GM19240 (cell line): Measurements from ENCODE around the gene LIN7C.
"Not testable (repeated sequence)": the region's sequence is repeated elsewhere in the genome, so short reads cannot be mapped to it uniquely, and the experiment has no call there.

ENCODE experiments used
- DNase-seq: peaks from one replicate; pipeline ENCODE4 v3.0.0; 2011; ENCODE audit warnings: low spot score; ENCODE audit not compliant: insufficient read length

The LIN7C gene

DNA sequence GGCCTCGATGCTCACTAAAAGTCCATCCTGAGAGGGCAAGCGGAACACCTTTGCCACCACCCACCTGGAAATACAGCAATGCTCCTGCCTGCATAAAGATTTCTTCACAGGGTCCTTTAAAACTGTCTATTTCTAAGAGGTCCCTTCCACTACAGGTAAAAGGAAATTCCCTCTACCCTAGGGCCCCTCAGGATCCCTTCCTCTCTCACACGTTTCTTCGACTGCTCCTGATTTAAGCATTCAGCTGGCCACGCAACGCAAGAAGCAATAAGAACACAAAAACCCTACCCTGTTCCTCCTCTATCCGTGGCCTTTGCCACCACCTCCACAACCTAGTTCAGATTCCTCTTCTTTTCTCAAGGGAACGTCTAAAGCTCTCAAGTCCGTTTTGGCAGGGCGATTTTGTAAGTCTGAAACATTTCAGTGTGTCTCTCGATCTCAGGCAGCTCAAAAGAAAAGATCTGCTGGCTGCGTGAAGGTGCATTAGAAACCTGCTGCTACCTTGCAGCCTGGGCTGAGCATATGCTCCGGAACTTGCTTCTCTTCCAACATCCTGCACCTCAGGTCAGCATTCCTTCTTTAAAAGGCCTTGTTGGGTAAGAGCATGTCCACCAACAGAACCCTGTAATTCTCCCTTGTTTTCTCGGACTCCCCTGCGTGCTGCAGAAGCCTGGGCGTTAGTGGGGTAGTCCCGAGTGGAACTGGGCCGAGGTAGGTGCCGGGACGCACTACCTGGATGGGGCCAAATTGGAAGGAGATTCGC is 35.6 kb downstream of the LIN7C start:
- DNase-seq, result no peak

DNA sequence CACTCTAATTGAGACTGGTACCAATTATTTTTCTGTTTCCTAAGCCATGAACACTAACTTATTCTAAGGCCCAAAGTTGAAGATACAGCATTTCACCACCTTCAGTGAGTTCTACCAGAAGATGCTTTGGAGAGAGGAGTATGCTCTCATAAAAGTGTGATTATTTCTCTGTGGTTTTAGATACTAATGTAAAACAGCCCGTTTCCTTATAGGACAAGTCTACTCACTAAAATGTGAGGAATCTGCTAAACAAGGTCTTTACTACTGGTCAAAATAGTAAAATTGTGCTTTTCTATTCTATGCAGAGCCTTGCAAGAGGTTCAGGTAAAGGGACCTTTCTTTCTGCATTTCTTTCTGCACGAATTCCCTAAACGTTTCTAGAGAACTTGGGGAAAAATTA is 36.4 kb downstream of the LIN7C start:
- no peak for DNase-seq

DNA sequence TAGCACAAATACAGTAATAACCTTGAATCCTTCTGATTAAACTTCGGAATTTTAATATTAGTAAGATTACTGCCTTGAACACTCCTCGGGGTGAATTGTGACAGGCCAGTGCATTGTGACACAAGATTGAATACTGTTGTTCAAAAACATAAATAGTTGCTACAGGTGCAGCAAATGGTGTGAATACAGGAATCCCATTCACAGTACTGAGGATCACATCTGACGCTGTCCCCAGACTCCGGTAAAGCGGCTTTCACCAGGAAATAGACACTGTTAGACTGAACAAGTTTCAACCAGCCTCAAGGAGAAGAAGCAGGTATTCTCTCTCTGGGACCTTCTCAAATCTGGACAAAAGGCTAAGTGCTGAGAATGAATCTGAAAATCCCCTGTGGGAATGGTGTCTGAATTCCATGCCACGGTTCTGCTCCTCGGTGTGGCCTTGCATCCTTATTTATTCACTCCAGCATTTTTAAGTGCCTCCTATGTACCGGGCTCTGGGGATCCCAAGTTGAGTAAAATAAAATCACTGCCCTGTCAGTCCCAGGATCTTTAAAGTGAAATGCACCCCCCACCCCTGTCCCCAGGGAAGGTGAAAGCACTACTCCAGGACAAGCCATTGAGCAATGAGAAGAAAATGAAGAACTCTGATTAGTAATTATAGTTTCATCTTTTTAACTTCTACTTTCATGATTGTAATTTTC is 37.4 kb downstream of the LIN7C start:
- DNase-seq, result no peak

DNA sequence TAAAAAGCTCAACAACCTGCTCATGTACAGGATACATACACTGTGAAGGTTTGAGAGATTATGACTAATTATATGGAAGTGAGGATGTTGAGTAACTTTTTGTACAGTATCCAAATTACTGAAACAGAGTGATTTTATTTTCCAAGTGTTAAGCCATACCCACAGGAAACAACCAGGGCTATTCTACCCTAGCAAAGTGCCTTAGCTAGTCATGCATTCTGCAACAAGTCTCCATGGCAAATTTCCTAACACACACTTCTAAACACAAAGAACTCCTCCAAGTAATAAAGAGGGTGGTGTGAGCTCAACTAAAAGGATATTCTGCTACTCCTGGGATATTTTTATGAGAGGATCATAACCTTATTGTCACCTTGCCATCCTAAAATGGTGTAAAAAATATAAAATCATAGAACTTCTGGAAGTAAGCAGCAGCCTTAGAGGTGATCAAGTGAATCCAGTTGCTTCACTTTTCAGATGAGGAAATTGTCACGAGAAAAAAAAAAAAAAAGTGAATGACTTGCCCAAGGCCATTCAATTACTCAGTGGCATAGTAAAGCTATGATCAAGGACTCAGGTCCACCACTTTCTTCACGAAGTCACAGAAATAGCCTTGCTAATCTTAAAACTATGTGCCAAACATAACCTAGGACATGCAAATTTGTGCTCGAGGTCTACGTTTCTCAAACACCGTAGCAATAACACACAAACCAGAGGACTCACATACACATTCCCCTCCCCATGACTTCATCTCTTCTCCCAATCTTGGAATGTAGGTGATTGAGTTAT is 38.2 kb downstream of the LIN7C start:
- no peak for DNase-seq

DNA sequence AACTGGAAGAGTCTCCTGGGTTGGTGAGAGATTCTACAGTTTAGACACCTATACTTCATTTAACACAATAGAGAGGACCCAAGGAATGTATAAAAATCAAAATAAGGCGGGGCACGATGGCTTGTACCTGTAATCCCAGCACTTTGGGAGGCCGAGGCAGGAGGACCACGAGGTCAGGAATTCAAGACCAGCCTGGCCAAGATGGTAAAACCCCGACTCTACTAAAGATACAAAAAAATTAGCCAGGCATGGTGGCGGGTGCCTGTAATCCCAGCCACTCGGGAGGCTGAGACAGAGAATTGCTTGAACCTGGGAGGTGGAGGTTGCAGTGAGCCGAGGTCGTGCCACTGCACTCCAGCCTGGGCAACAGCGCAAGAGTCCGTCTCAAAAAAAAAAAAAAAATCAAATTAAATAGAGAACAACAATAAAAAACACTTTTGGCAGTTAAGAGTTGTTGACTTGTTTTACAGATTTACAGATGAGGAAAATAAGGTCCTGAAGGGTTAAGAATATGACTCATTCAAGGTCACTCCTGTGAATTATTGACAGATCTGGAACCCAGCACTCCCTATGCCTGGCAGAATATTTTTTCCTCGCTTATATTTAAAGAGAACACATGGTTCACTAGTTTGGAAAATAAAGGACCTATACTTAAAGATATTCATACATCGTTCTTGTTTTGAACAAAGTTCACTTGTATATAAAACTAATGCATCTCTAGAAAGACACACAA is 39.2 kb downstream of the LIN7C start:
- DNase-seq, result no peak

DNA sequence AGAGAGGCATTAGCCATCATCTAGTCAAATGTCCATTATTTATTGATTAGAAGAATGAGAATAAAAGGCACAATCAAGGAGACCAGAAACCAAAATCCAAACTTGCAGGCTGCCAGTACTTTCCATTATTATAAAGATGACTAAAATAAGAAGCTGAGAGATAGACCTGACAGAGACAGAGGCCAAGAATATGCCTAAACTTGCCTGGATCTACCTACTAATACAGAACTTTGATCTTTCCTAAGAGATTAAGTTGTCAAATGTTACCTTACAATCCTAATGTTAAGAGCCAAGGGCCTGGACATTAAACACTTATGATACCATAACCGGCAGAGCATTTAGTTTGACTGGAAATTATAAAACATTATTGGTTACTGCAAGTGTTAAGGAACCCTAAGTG is 40.2 kb downstream of the LIN7C start:
- DNase-seq, result no peak

DNA sequence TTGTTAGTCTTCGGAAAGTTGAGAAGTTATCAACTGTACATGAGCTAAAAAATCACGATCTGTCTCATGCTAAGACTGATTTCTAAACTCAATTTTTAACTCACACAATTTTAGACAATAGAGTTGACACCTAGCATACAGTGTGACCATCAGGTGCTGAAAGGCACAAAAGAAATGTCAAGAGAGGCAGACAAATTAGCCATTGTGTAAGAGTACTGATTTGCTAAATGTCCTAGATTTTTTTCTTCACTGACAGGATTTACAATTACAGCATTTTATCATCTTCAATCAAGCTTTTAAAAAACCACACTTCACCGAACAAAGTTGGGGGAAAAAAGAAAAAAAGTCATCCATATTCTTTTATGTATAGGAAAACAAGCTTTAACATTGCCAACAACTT is 40.9 kb downstream of the LIN7C start:
- DNase-seq, result no peak

DNA sequence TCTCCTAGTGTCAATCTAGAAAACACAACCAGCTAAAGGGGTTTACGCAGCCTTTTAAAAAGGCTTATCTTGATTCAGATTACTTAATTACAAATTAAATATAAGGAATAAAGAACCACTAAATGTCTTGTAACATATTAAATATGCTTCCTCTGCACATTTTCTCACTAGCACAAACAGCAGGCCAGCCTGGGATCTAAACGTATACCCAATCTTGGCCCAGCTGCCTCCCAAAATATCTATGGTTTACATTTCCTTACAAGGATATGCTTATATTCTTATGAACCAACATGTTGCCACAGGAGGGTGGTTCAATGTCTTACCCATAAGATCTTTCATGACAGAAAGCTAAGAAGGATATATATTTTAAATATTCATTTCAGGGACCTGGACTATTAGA is 41.7 kb downstream of the LIN7C start:
- DNase-seq, result no peak

DNA sequence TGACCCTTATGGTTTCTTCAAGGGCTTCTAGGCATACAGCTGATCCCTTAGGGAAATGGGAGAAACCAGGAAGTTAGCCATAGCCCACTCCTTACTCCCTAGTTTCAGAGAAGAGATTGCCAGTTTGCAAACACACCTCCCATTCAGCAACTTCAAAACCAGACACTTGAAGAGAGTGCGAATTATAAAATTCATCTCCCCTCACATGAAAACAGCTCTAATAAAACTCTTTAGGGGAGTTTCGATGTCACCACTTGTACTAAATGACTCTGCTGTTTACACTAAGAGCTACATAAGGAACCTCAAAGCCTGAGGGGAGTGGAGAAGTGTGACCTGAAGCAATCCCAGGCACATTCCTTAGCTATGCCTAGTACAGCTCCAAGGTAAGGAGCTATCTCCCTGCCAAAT is 42.3 kb downstream of the LIN7C start:
- DNase-seq, result no peak

DNA sequence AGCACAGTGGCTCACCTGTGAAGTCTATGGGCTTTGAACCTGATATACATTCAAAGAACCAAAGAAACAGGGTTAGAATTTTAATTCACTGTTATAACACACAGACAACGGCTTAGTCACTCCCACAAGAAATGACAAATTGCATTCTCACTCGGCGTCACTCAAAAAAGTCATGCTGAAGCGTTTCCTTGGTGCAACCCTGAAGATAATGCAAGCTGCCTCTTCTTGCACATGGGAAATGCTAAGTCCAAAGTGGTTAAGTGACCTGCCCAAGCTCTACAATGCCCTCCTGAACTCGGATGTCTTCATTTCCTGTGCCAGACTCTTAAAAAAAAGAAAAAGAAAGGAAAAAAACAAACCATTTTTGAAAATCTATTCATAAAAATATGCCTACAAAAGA is 44.0 kb downstream of the LIN7C start:
- DNase-seq, result no peak

DNA sequence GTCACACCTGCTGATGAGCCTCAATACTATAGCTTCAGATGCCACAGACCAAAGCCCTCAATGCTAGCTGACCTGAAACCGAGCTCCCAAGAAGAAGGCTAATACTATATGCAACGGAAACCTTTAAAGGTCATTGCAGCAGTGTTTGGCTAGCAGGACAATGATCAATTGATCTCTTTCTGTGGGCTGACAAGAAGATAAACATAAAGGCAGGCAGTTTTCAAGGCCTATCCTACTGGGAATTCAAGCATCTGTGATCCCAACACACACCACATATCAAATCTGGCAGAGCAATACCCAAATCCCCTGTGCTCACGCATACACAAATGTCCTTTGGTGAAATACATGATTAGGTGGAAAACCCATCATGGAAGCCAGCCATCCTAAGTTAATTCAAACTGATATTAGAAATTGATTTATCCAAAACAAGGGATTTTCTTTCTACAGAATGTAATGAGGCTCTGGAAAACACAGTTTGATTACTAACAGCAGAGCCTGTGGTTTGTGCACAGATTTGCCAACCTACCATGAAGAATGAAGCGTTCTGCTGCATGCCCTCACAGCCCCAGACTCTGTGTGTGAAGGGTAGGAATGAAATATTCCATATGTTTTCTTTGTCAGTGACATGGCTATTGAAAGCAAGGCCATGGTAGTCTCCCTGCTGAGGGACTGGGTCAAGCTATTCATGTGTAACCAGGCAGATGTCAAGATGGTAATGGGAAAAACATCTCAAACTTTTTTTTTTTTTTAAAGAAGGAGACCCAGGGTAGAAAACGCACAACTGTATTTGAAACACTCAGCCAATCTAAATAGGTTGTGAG is 46.2 kb downstream of the LIN7C start:
- DNase-seq, result no peak

DNA sequence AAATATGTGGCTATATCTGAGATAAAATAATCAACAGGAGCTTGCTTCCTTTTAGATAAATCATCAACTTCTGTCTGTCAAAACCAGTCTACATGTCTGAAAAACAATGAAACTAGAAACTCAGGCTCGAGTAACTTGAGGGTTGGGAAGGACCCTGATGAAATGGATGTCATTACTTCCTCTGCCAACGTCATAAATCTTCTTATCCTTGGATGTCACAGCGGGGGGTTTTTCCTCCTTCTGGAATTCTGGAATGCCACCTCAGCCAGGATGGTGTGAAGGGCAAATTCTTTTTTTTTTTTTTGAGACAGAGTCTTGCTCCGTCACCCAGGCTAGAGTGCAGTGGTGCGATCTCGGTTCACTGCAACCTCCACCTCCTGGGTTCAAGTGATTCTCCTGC is 47.4 kb downstream of the LIN7C start:
- no peak for DNase-seq

DNA sequence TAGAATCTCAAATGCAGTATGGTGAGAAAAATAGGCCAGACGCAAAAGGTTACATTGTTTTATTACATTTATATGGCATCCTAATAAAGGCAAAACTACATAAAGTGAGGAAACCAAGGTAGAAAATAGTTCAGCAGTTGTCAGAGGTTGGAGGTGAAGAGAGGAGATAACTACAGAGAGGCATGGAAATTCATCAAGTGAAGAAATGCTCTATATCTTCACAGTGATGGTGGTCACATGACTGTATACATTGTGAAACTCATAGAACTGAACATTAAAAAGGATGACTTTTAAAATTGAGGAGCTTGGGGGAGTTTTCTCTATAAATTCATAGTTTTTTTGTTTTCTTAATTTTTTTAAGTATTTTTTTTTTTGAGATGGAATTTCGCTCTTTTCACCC is 48.4 kb downstream of the LIN7C start:
- DNase-seq, result no peak

DNA sequence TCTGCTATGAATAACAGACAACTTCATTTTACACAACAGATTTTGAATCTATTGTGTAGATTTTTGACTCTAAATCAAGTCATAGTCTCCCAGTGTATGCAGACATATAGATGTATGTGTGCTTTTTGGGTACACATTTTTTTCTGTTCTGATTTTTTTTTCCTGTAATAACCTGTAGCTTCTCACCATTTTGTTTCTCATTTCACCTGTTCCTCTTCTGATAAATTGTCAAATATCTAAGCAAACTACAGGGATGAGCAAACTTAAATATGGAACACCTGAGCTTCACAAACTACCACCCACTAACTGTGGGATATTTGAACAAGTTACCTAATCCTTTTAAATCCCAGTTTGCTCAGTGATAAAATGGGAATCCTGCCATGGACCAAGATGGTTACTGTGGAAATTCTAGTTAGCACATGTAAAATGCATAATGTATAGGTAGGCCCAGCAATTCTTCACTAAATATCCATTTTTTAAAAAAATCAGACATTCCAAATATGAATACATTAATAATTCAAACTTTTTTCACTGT is 49.7 kb downstream of the LIN7C start:
- no peak for DNase-seq

DNA sequence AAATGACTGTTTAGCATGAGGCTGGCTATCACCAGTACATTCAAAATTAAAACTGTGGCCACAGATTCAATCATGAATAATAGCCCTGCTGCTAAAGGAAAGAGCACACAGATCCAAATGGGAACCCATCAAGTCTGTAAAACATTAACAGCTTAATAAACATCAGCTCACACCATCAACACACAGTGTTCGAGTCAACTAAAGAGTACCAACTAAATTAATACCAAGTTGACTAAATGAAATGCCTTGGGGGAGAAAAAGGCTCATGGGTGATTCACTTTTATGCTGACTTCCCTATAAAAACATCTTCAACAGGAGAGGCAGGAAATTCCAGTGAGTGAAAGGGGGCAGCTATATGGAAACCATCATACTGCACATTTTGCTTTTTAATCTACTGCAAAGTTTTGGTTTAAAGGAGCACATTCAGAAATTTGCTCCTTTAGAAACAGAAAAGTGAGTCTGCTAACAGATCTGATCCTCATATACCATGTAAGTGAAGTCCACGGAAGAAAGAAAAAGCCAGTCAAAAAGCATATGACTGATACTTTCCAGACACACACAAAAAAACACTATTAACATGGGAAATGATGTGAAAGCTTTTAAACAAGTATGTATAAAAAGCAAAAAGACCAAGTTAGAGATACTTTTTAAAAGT is 50.3 kb downstream of the LIN7C start:
- DNase-seq, result no peak

DNA sequence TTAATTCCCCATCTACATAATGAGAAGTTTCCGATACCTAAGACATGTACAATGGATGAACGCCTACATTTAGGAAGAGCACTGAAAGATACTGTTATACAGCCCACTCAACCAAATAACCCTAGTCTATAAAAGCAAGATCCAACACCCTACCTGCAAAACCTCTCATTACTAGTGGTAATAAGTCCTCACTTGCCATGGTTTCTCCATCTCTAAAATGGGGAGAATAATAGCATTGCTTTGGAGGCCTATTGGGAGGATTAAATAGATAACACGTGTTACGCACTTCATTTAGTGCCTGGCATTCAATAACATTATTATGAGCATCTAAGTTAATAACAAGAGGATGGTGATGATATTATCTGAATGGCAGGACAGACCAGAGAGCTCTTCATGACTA is 50.9 kb downstream of the LIN7C start:
- DNase-seq, result no peak

DNA sequence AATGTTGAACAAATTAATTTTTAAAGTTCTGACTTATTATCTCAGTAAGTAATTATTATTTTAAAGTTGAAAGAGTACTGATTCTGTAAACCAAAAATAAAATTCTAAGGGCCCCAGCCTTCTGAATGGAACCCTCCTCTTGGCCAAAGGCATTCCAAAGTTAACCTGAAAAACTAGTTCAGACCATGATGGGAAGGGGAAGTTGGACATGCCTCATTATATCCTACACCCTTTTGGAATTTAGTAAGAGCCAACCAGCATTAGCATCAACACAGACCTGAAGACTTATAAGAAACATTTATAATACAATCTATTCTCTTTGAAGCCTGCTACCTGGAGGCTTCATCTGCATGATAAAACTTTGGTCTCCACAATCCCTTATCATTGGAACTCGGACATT is 52.9 kb downstream of the LIN7C start:
- DNase-seq, result no peak

DNA sequence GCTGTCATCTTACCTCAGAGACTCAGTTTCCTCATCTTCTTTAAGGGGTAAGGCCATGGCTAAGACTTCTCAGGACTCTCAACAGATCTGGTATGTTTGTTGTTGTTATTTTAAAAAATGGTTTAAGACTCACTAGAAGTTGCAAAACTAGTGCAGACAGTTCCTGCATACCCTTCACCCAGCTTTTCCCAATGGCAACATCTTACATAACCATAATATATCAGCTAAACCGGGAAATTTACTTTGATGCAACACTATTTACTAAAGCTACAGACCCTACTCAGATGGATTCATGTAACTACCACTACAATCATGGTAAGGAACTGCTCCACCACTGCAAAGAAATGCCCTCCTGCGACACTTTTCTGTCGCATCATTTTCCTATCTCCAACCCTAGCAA is 54.4 kb downstream of the LIN7C start:
- DNase-seq, result no peak

DNA sequence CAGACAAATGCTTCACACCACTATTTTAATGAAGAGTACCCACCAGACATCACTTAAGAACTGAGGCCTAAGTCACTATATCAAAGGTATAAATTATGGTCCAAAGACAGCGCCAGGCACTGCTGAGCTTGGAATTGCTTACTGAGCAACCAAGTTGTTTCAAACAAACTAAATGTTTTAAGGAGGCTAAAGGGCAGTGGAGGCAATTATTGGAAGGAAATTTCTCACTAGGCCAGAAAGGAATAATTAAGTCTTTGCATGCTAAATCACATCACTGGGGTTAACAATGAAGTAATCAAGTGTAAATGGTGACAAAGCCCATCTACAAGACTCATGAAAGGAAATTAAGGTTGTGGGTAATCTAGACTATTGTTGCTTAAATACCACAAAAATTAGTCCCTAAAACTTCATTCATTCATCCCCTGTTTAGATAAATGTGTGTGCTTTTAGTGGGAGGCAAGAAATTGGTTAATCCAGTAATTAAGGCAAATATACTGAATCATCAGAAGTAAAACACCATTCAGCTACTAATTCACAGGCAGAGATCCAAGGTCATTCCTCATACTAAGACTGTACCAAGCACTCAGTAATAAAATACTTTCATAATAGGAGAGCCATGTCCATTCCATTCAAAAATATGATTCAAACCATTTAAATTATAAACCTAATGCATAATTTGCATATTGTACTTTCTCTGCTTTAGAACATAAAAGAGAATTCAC is 55.2 kb downstream of the LIN7C start:
- DNase-seq, result no peak

DNA sequence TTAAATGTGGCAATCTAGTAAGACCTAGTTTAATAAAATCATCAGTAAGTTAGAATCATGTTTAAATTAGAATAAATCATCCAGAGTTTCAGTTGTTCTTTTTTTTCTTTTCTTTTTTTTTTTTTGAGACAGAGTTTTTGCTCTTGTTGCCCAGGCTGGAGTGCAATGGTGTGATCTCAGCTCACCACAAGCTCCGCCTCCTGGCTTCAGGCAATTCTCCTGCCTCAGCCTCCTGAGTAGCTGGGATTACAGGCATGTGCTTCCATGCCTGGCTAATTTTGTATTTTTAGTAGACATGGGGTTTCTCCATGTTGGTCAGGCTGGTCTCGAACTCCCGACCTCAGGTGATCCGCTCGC is 58.4 kb downstream of the LIN7C start:
- DNase-seq, result not testable (repeated sequence)
